Measurements from ENCODE around the gene MERTK. TPM values are rescaled to one million over a fixed set of nuclear protein-coding genes. Genes with fewer than 3 reads are reported as not detected.

MERTK gene
- total RNA-seq, 4 donors from 2014 or later, result 5.5 to 6.7 (median 5.7) TPM

DNA sequence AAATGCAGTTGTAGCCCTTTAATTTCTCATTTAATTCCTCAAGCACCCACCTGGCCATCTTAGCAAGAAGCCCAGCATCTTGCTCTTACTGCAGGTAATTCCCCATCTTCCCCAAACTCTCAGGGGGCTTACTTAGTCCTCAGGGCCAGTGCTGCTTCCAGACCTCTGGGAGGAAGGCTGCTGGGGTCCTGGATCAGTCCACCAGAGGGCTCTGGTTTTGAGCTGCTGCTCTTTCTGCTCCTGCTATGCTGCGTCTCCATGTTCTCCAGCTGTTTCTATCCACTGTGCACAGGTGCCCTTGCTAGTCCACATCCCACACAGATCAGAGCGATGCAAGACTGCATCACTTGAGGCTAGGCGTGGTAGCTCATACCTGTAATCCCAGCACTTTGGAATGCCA, 122.2 kb downstream of the MERTK start:
- no peaks in the 10 kb centered on the region for H3K27me3 ChIP-seq
- no peaks in the 10 kb centered on the region for H3K9me3 ChIP-seq
- DNase-seq (ENCODE audit: low spot score in 2 of 2), result no peak
- TF ChIP-seq EP300 (IDR thresholded peaks at IDR 0.05) (no peak), POLR2A (IDR thresholded peaks at IDR 0.05) (no peak), POLR2AphosphoS5 (IDR thresholded peaks at IDR 0.05) (no peak)
- TF ChIP-seq, protein P1, sequence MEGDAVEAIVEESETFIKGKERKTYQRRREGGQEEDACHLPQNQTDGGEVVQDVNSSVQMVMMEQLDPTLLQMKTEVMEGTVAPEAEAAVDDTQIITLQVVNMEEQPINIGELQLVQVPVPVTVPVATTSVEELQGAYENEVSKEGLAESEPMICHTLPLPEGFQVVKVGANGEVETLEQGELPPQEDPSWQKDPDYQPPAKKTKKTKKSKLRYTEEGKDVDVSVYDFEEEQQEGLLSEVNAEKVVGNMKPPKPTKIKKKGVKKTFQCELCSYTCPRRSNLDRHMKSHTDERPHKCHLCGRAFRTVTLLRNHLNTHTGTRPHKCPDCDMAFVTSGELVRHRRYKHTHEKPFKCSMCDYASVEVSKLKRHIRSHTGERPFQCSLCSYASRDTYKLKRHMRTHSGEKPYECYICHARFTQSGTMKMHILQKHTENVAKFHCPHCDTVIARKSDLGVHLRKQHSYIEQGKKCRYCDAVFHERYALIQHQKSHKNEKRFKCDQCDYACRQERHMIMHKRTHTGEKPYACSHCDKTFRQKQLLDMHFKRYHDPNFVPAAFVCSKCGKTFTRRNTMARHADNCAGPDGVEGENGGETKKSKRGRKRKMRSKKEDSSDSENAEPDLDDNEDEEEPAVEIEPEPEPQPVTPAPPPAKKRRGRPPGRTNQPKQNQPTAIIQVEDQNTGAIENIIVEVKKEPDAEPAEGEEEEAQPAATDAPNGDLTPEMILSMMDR (IDR thresholded peaks at IDR 0.05), result no peak
- 93% methylated on average over 3 of the region's 3 CpGs for WGBS
- H3K4me3 ChIP-seq, result no peak overlapping the region
- H3K4me1 ChIP-seq, result no peaks in the 10 kb centered on the region
- peaks cover 36% of the 10 kb centered on the region for H3K36me3 ChIP-seq
- no peak overlapping the region for H3K27ac ChIP-seq

DNA sequence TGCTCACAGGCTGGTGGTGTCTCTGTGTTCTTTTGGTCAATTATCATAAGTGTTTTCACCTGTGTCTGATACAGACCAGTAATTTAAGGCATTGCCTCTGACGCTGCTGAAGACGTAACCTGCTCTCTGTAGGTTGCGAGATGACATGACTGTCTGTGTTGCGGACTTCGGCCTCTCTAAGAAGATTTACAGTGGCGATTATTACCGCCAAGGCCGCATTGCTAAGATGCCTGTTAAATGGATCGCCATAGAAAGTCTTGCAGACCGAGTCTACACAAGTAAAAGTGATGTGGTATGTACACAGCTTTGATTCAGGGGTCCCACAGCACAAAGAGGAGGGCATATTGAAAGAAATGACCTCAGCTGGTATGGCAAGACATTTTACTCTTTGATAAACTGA, 122.9 kb downstream of the MERTK start:
- WGBS, result 84% methylated on average over 10 of the region's 10 CpGs
- no peak overlapping the region for H3K4me3 ChIP-seq

DNA sequence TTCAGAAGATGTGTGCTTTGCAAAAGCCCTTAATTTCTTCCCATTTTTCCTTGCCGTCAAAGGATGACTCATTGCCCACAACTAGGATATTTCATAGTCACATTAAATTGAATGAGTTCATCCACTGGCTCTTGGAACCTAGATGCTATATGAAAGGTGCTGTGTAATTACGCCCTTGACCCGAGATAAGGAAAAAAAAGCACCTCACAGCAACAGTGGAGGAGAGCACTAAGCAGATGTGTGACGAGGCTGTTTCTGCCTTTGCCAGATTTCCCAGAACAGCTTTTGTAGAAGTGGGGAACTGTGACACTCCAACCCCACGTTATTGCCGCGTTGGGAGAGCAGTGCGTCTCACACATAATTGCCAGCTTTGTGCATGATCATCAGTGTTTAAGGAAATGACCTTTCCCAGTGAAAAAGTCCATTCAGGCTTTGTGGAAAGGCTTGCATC, 123.4 kb downstream of the MERTK start:
- no peak overlapping the region for H3K27ac ChIP-seq
- H3K9me3 ChIP-seq, result no peaks in the 10 kb centered on the region
- 89% methylated on average over 8 of the region's 8 CpGs for WGBS
- peaks cover 33% of the 10 kb centered on the region for H3K36me3 ChIP-seq
- H3K27me3 ChIP-seq, result no peaks in the 10 kb centered on the region
- no peak for DNase-seq (ENCODE audit: low spot score in 2 of 2)
- H3K4me3 ChIP-seq, result no peak overlapping the region
- no peaks in the 10 kb centered on the region for H3K4me1 ChIP-seq
- TF ChIP-seq POLR2AphosphoS5 (IDR thresholded peaks at IDR 0.05), result no peak
- TF ChIP-seq EP300 (IDR thresholded peaks at IDR 0.05), result no peak
- TF ChIP-seq, protein P1 (IDR thresholded peaks at IDR 0.05), result no peak
- no peak for TF ChIP-seq POLR2A (IDR thresholded peaks at IDR 0.05)

More for the DNA sequence above, 122.9 kb downstream of the MERTK start:
- TF ChIP-seq, protein P1 (IDR thresholded peaks at IDR 0.05), result no peak
- Histone ChIP-seq H3K27me3 (no peaks in the 10 kb centered on the region), H3K36me3 (peaks cover 35% of the 10 kb centered on the region), H3K9me3 (no peaks in the 10 kb centered on the region), H3K27ac (no peak overlapping the region), H3K4me1 (no peaks in the 10 kb centered on the region)
- no peak for DNase-seq (ENCODE audit: low spot score in 2 of 2)

DNA sequence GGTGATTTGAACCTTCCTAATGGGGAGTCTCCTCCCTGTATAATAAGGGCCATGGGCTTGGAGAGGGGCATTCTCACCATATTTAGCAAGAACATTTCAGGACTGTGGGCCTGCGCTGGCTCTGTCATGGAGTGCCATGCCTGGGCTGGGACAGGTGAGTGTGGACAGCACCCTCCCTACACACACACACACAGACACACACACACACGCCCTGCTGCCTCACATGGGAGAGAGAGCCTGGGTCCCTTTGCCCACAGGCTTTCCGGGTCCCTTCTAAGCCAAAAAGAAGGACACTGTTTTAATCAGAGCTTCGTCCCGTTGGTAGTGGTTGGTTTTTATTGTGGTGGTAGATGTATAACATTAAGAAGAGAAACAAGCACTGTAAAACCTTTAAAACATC, 125.3 kb downstream of the MERTK start:
- no peak for DNase-seq (ENCODE audit: low spot score in 2 of 2)
- Histone ChIP-seq H3K36me3 (peaks cover 33% of the 10 kb centered on the region), H3K4me1 (no peaks in the 10 kb centered on the region), H3K4me3 (no peak overlapping the region), H3K27me3 (no peaks in the 10 kb centered on the region), H3K9me3 (no peaks in the 10 kb centered on the region), H3K27ac (no peak overlapping the region)
- 92% methylated on average over 5 of the region's 5 CpGs for WGBS
- TF ChIP-seq EP300 (IDR thresholded peaks at IDR 0.05), result no peak
- TF ChIP-seq POLR2A (IDR thresholded peaks at IDR 0.05), result no peak
- TF ChIP-seq POLR2AphosphoS5 (IDR thresholded peaks at IDR 0.05), result no peak
- TF ChIP-seq, protein P1 (IDR thresholded peaks at IDR 0.05), result no peak

DNA sequence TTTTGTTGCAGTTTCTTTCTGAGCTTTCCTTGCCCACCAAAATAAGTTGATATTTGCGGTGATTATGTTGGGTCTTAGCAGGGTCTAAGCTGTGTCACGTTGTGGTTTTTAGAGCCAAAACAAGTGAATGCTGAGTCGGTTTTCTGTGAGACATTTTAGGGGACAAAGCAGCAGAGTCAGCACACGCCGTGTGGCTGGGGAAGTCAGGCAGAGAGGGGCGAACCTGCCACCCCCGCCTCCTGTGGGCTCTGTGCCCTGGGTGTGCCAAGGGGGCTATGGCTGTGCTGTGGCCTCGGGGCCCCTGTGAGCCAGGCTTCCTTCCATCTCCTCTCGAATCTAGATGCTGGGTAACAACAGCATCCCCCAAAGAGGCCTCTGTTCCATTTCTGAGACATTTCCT, 125.8 kb downstream of the MERTK start:
- no peaks in the 10 kb centered on the region for H3K9me3 ChIP-seq
- WGBS, result 81% methylated on average over 5 of the region's 9 CpGs
- H3K27ac ChIP-seq, result no peak overlapping the region
- no peaks in the 10 kb centered on the region for H3K4me1 ChIP-seq
- TF ChIP-seq EP300 (IDR thresholded peaks at IDR 0.05) (no peak), POLR2AphosphoS5 (IDR thresholded peaks at IDR 0.05) (no peak), POLR2A (IDR thresholded peaks at IDR 0.05) (no peak)
- TF ChIP-seq, protein P1 (IDR thresholded peaks at IDR 0.05), result no peak
- peaks cover 33% of the 10 kb centered on the region for H3K36me3 ChIP-seq
- no peak overlapping the region for H3K4me3 ChIP-seq
- DNase-seq (ENCODE audit: low spot score in 2 of 2), result no peak
- no peaks in the 10 kb centered on the region for H3K27me3 ChIP-seq

Data from suprapubic skin (tissue), 4 donors.